ENCODE measurements around the gene HDHD5. TPM values are rescaled to one million over a fixed set of nuclear protein-coding genes. Genes with fewer than 3 reads are reported as not detected.

HDHD5 gene
- total RNA-seq, 6 experiments from 2014 or later: 19.4 to 44.5 (median 30.2) TPM

GRCh38 chr22:17093081-17093480 lies 66.0 kb downstream of the HDHD5 start:
- Histone ChIP-seq H3K27me3 (no peaks in the 10 kb centered on the region), H3K36me3 (peaks cover 0 to 11% (median 1%) of the 10 kb centered on the region in 4 donors), H3K4me1 (peaks cover 0 to 18% (median 5%) of the 10 kb centered on the region in 4 donors), H3K27ac (no peak overlapping the region), H3K9me3 (no peaks in the 10 kb centered on the region), H3K4me3 (no peak overlapping the region)
- no peak for DNase-seq
- ATAC-seq: peak; percentile 39 to 67 (median 62)
- intact Hi-C loops (cut with DNase I): no loop called here
- WGBS (ENCODE audit: insufficient coverage, low coverage, low lambda C conversion rate, missing lambda C conversion rate): 34% methylated on average over 3 of the region's 3 CpGs
- TF ChIP-seq POLR2A (IDR thresholded peaks at IDR 0.05): no peak
- no peak for TF ChIP-seq CTCF (IDR thresholded peaks at IDR 0.05)

GRCh38 chr22:17091851-17092250 lies 67.2 kb downstream of the HDHD5 start:
- peak in 1 of 3 donors; percentile 12 for DNase-seq
- Histone ChIP-seq H3K36me3 (no peaks in the 10 kb centered on the region), H3K27me3 (no peaks in the 10 kb centered on the region), H3K9me3 (no peaks in the 10 kb centered on the region), H3K4me1 (peaks cover 0 to 18% (median 5%) of the 10 kb centered on the region in 4 donors), H3K27ac (no peak overlapping the region), H3K4me3 (no peak overlapping the region)
- no peak for TF ChIP-seq POLR2A (IDR thresholded peaks at IDR 0.05)
- TF ChIP-seq CTCF (IDR thresholded peaks at IDR 0.05): no peak
- WGBS (ENCODE audit: insufficient coverage, low coverage, low lambda C conversion rate, missing lambda C conversion rate): 67% methylated on average over 3 of the region's 4 CpGs
- intact Hi-C loops (cut with DNase I): no loop called here
- no peak for ATAC-seq

GRCh38 chr22:17090550-17090949 lies 68.5 kb downstream of the HDHD5 start:
- peaks cover 0 to 18% (median 5%) of the 10 kb centered on the region in 4 donors for H3K4me1 ChIP-seq
- no peak for ATAC-seq
- DNase-seq: no peak

More at GRCh38 chr22:17090550-17090949, 68.5 kb downstream of the HDHD5 start:
- Histone ChIP-seq H3K4me3 (no peak overlapping the region), H3K27ac (no peak overlapping the region), H3K9me3 (no peaks in the 10 kb centered on the region), H3K27me3 (no peaks in the 10 kb centered on the region), H3K36me3 (no peaks in the 10 kb centered on the region)
- no peak for TF ChIP-seq POLR2A (IDR thresholded peaks at IDR 0.05)
- no peak for TF ChIP-seq CTCF (IDR thresholded peaks at IDR 0.05)
- intact Hi-C loops (cut with DNase I): no loop called here

Other genes with a start within 250 kb of the HDHD5 start
- gene GAB4, start 151.1 kb downstream of the HDHD5 start, total RNA-seq: not detected
- gene IL17RA, start 74.3 kb downstream of the HDHD5 start, total RNA-seq: 10 to 100 TPM in 3 of 6 experiments, 1 to 10 TPM in 3; 7.1 to 13.6 (median 9.6) TPM
- gene TMEM121B, start 37.9 kb downstream of the HDHD5 start, total RNA-seq: under 1 TPM; 0.05 to 0.33 (median 0.19) TPM
- 10 to 100 TPM in 2 of 6 experiments, 1 to 10 TPM in 4; 5.3 to 25.8 (median 8.8) TPM for gene ADA2, start 60.2 kb upstream of the HDHD5 start, total RNA-seq
- gene CECR2, start 210.2 kb upstream of the HDHD5 start, total RNA-seq: 10 to 100 TPM in 3 of 6 experiments, 1 to 10 TPM in 3; 4.9 to 12.3 (median 10.0) TPM

Data from right lobe of liver (tissue), 6 donors.